Measurements from ENCODE around the gene CACNA1B.

The CACNA1B gene

GRCh38 chr9:137836831-137837241 is 40.7 kb upstream of the CACNA1B start:
- no peaks in the 10 kb centered on the region for H3K9me3 ChIP-seq (ENCODE audit: low read length)

DNA sequence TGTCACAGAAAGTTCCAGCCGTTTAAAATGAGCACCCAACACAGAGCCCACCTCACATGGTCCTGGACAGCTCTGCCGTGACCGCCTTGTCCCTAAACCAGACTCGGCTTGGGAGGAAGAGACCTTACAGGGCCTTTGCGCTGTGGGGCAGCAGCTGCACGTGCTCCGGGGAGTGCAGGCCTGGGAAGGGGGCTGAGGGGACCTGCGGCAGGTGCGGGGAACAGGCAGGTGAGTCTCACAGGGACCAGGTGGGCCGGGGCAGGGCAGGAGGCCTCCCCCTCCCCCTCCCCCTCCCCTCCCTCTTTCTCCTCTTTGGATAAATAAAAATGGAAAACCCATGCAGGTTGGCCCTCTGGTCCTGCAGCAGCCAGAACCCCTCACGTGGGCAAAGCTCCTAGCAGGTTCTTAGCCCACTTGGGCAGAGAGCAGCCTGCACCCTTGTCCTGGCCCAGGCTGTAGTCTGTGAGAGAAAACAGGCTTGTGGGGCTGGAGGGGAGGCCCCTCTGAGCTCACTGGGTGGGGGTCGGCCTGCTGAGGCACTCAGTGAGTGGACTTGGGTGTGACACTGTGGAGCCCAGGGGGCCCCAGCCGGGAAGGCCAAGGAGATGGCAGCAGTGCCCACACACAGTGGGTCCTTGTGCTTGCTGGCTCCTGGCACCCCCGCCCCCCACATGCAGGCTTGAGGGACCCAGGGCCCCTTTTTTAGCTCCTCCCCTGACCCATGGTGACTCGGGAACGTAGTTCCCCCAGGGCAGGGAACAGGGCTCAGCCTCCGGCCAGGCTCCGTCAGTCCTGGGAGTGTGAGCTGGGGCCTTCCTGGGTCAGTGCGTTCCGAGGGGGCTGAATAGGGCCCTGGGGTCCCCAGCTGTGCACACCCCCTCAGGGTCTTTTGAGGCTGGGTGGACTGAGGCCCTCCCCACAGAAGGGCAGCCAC is 40.0 kb upstream of the CACNA1B start:
- H3K4me1 ChIP-seq (ENCODE audit: insufficient read depth, low read length): no peaks in the 10 kb centered on the region
- no peak overlapping the region for H3K4me3 ChIP-seq (ENCODE audit: low read depth in 1 of 2, low read length in 2 of 2)
- no peak overlapping the region for H3K27ac ChIP-seq (ENCODE audit: low read depth, low read length)
- peaks cover 22% of the 10 kb centered on the region for H3K36me3 ChIP-seq (ENCODE audit: insufficient read depth, low read length)
- H3K9ac ChIP-seq (ENCODE audit: low read length): no peak overlapping the region
- no peaks in the 10 kb centered on the region for H3K27me3 ChIP-seq (ENCODE audit: control insufficient read depth in 1 of 2, insufficient read depth in 2 of 2, low read length in 2 of 2)
- no peaks in the 10 kb centered on the region for H3K9me3 ChIP-seq (ENCODE audit: low read length)

More at GRCh38 chr9:137836831-137837241, 40.7 kb upstream of the CACNA1B start:
- no peaks in the 10 kb centered on the region for H3K4me1 ChIP-seq (ENCODE audit: insufficient read depth, low read length)
- H3K27ac ChIP-seq (ENCODE audit: low read depth, low read length): no peak overlapping the region
- H3K4me3 ChIP-seq (ENCODE audit: low read depth in 1 of 2, low read length in 2 of 2): no peak overlapping the region
- H3K36me3 ChIP-seq (ENCODE audit: insufficient read depth, low read length): peaks cover 23% of the 10 kb centered on the region
- no peaks in the 10 kb centered on the region for H3K27me3 ChIP-seq (ENCODE audit: control insufficient read depth in 1 of 2, insufficient read depth in 2 of 2, low read length in 2 of 2)
- no peak overlapping the region for H3K9ac ChIP-seq (ENCODE audit: low read length)

- H3K4me3 ChIP-seq (ENCODE audit: low read depth in 1 of 2, low read length in 2 of 2): no peak overlapping the region
- H3K9me3 ChIP-seq (ENCODE audit: low read length): no peaks in the 10 kb centered on the region
- peaks cover 16% of the 10 kb centered on the region for H3K36me3 ChIP-seq (ENCODE audit: insufficient read depth, low read length)
These were observed 39.0 kb upstream of the CACNA1B start for GRCh38 chr9:137838576-137838975.

GRCh38 chr9:137843355-137843754 is 34.2 kb upstream of the CACNA1B start:
- H3K27ac ChIP-seq (ENCODE audit: low read depth, low read length): no peak overlapping the region
- H3K4me3 ChIP-seq (ENCODE audit: low read depth in 1 of 2, low read length in 2 of 2): no peak overlapping the region
- no peaks in the 10 kb centered on the region for H3K9me3 ChIP-seq (ENCODE audit: low read length)
- H3K36me3 ChIP-seq (ENCODE audit: insufficient read depth, low read length): no peaks in the 10 kb centered on the region
- H3K4me1 ChIP-seq (ENCODE audit: insufficient read depth, low read length): no peaks in the 10 kb centered on the region
- H3K27me3 ChIP-seq (ENCODE audit: control insufficient read depth in 1 of 2, insufficient read depth in 2 of 2, low read length in 2 of 2): no peaks in the 10 kb centered on the region
- no peak overlapping the region for H3K9ac ChIP-seq (ENCODE audit: low read length)

More at GRCh38 chr9:137838576-137838975, 39.0 kb upstream of the CACNA1B start:
- no peak overlapping the region for H3K9ac ChIP-seq (ENCODE audit: low read length)
- no peaks in the 10 kb centered on the region for H3K4me1 ChIP-seq (ENCODE audit: insufficient read depth, low read length)
- H3K27me3 ChIP-seq (ENCODE audit: control insufficient read depth in 1 of 2, insufficient read depth in 2 of 2, low read length in 2 of 2): no peaks in the 10 kb centered on the region
- H3K27ac ChIP-seq (ENCODE audit: low read depth, low read length): no peak overlapping the region

GRCh38 chr9:137851516-137852267 is 25.9 kb upstream of the CACNA1B start:
- Histone ChIP-seq H3K4me3 (ENCODE audit: low read depth in 1 of 2, low read length in 2 of 2) (no peak overlapping the region), H3K4me1 (ENCODE audit: insufficient read depth, low read length) (no peaks in the 10 kb centered on the region), H3K27ac (ENCODE audit: low read depth, low read length) (no peak overlapping the region), H3K9ac (ENCODE audit: low read length) (no peak overlapping the region), H3K9me3 (ENCODE audit: low read length) (no peaks in the 10 kb centered on the region), H3K27me3 (ENCODE audit: control insufficient read depth in 1 of 2, insufficient read depth in 2 of 2, low read length in 2 of 2) (no peaks in the 10 kb centered on the region), H3K36me3 (ENCODE audit: insufficient read depth, low read length) (no peaks in the 10 kb centered on the region)

DNA sequence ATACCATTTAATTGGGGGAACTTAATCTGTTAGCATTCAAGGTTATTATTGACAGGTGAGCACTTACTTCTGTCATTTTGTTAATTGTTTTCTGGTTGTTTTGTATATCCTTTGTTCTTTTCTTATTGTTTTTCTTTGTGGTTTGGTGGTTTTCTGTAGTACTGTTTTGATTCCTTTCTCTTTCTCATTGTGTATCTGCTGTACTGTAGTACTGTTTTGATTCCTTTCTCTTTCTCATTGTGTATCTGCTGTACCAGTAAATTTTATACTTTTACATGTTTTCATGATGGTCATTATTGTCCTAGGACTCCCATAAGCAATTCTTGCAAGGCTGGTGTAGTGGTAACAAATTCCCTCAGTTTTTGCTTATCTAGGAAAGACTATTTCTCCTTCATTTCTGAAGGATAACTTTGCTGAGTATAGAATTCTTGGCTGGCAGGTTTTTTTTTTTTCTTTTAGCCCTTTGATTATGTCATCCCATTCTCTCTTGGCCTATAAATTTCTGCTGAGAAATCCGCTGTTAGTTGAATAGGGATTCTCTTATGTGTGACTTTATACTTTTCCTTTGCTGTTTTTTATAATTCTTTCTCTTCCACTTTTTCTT is 24.1 kb upstream of the CACNA1B start:
- H3K36me3 ChIP-seq (ENCODE audit: insufficient read depth, low read length): no peaks in the 10 kb centered on the region
- H3K27me3 ChIP-seq (ENCODE audit: control insufficient read depth in 1 of 2, insufficient read depth in 2 of 2, low read length in 2 of 2): no peaks in the 10 kb centered on the region
- no peaks in the 10 kb centered on the region for H3K9me3 ChIP-seq (ENCODE audit: low read length)
- H3K9ac ChIP-seq (ENCODE audit: low read length): no peak overlapping the region
- H3K27ac ChIP-seq (ENCODE audit: low read depth, low read length): no peak overlapping the region
- no peaks in the 10 kb centered on the region for H3K4me1 ChIP-seq (ENCODE audit: insufficient read depth, low read length)
- no peak overlapping the region for H3K4me3 ChIP-seq (ENCODE audit: low read depth in 1 of 2, low read length in 2 of 2)

- no peak overlapping the region for H3K9ac ChIP-seq (ENCODE audit: low read length)
- H3K36me3 ChIP-seq (ENCODE audit: insufficient read depth, low read length): no peaks in the 10 kb centered on the region
- H3K4me3 ChIP-seq (ENCODE audit: low read depth in 1 of 2, low read length in 2 of 2): no peak overlapping the region
- H3K27me3 ChIP-seq (ENCODE audit: control insufficient read depth in 1 of 2, insufficient read depth in 2 of 2, low read length in 2 of 2): no peaks in the 10 kb centered on the region
- H3K27ac ChIP-seq (ENCODE audit: low read depth, low read length): no peak overlapping the region
- H3K9me3 ChIP-seq (ENCODE audit: low read length): peaks cover 6% of the 10 kb centered on the region
- no peaks in the 10 kb centered on the region for H3K4me1 ChIP-seq (ENCODE audit: insufficient read depth, low read length)
These were observed 17.2 kb upstream of the CACNA1B start for GRCh38 chr9:137860361-137860760.

- Histone ChIP-seq H3K27ac (ENCODE audit: low read depth, low read length) (no peak overlapping the region), H3K9me3 (ENCODE audit: low read length) (peaks cover 3% of the 10 kb centered on the region), H3K27me3 (ENCODE audit: control insufficient read depth in 1 of 2, insufficient read depth in 2 of 2, low read length in 2 of 2) (peaks cover 0 to 4% of the 10 kb centered on the region in 2 donors), H3K4me1 (ENCODE audit: insufficient read depth, low read length) (no peaks in the 10 kb centered on the region), H3K36me3 (ENCODE audit: insufficient read depth, low read length) (no peaks in the 10 kb centered on the region), H3K4me3 (ENCODE audit: low read depth in 1 of 2, low read length in 2 of 2) (no peak overlapping the region), H3K9ac (ENCODE audit: low read length) (no peak overlapping the region)
These were observed 11.9 kb upstream of the CACNA1B start for GRCh38 chr9:137865581-137866145.

DNA sequence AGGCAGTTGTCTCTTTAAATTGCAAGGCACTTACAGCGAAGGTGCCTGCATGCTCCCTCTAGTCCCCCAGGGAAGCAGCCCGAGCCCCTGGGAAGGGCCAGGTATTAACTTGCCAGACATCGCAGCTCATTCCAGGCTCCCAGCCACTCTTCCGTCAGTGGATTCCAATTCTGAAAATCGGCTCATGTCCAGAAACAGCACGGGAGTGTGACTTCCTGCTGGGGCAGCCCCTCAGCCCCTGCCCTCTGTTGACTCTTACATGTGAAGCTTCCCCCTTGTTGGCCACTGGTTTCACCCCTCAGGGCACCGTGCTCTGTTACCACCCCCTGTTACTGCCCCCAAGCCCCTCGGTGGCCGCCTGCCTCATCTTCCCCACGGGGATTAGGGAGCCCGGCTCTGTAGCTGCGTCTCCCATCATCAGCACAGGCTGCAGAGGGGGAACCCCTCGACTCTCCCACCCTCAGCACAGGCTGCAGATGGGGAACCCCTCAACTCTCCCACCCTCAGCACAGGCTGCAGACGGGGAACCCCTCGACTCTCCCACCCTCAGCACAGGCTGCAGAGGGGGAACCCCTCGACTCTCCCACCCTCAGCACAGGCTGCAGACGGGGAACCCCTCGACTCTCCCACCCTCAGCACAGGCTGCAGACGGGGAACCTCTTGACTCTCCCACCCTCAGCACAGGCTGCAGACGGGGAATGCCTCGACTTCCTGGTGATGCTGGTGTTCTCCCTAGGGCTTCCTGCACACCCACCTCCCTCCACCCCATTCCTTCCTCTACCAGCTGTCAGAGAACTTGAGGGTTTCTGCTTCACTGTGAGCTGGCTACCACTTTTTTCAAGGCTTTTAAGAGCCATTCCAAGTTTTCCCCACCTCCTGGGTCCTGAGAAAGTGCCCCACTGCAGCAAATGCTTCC is 11.1 kb upstream of the CACNA1B start:
- no peak overlapping the region for H3K9ac ChIP-seq (ENCODE audit: low read length)
- no peak overlapping the region for H3K27ac ChIP-seq (ENCODE audit: low read depth, low read length)
- H3K27me3 ChIP-seq (ENCODE audit: control insufficient read depth in 1 of 2, insufficient read depth in 2 of 2, low read length in 2 of 2): peaks cover 0 to 4% of the 10 kb centered on the region in 2 donors
- no peaks in the 10 kb centered on the region for H3K4me1 ChIP-seq (ENCODE audit: insufficient read depth, low read length)
- H3K4me3 ChIP-seq (ENCODE audit: low read depth in 1 of 2, low read length in 2 of 2): no peak overlapping the region
- H3K9me3 ChIP-seq (ENCODE audit: low read length): no peaks in the 10 kb centered on the region
- no peaks in the 10 kb centered on the region for H3K36me3 ChIP-seq (ENCODE audit: insufficient read depth, low read length)

DNA sequence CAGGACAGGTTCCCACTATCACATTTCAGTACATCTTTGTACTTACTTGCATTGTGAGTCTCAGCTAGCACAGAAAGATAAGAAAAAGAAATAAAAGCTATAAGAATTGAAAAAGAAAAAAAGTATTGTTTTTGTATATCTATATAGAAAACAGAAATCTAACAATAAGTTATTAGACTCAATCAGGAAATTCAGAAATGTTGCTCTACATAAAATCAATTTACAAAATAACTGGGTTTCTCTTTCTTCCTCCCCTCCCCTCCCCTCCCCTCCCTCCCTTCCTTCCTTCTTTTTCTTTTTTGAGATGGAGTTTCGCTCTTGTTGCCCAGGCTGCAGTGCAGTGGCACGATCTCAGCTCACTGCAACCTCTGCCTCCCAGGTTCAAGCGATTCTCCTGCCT is 7.2 kb upstream of the CACNA1B start:
- Histone ChIP-seq H3K27me3 (ENCODE audit: control insufficient read depth in 1 of 2, insufficient read depth in 2 of 2, low read length in 2 of 2) (peaks cover 0 to 9% of the 10 kb centered on the region in 2 donors), H3K9ac (ENCODE audit: low read length) (no peak overlapping the region), H3K4me3 (ENCODE audit: low read depth in 1 of 2, low read length in 2 of 2) (no peak overlapping the region), H3K9me3 (ENCODE audit: low read length) (no peaks in the 10 kb centered on the region), H3K4me1 (ENCODE audit: insufficient read depth, low read length) (no peaks in the 10 kb centered on the region), H3K27ac (ENCODE audit: low read depth, low read length) (no peak overlapping the region), H3K36me3 (ENCODE audit: insufficient read depth, low read length) (no peaks in the 10 kb centered on the region)
